GM06990 (cell line): ENCODE data around the gene EXOSC10.

Source experiments
- DNase-seq: peaks from one replicate; pipeline ENCODE4 v3.0.0-alpha.2; 2011; ENCODE audit not compliant: insufficient read length; ENCODE audit errors: extremely low read depth
- H3K27me3 ChIP-seq: replicated peaks from 2 replicates; pipeline ENCODE4 v1.6.0; 2011; ENCODE audit warnings: low read length; ENCODE audit not compliant: control insufficient read depth, insufficient read depth
- H3K36me3 ChIP-seq: 2 replicates; pipeline ENCODE4 v1.5.1; 2011; ENCODE audit warnings: low read length; ENCODE audit not compliant: control insufficient read depth, insufficient read depth
- H3K4me3 ChIP-seq: replicated peaks from 2 replicates; pipeline ENCODE4 v1.5.1; 2011; ENCODE audit warnings: low read depth, mild to moderate bottlenecking, control low read depth, low read length
- CTCF ChIP-seq: IDR thresholded peaks from 2 replicates; pipeline ENCODE4 v1.5.1; 2011; ENCODE audit warnings: low read length, control low read depth, mild to moderate bottlenecking, inconsistent platforms; ENCODE audit not compliant: insufficient read depth, poor library complexity, severe bottlenecking

Gene EXOSC10

GRCh38 chr1:11143401-11143800, 43.7 kb upstream of the EXOSC10 start:
- Histone ChIP-seq H3K27me3 (no peaks in the 10 kb centered on the region), H3K36me3 (peaks cover 29% of the 10 kb centered on the region), H3K4me3 (no peak overlapping the region)
- DNase-seq, result no peak
- TF ChIP-seq CTCF, result no peak

GRCh38 chr1:11142618-11143391, 43.1 kb upstream of the EXOSC10 start:
- Histone ChIP-seq H3K36me3 (peaks cover 29% of the 10 kb centered on the region), H3K4me3 (no peak overlapping the region), H3K27me3 (no peaks in the 10 kb centered on the region)
- DNase-seq, result no peak
- no peak for TF ChIP-seq CTCF

GRCh38 chr1:11138952-11139351, 39.3 kb upstream of the EXOSC10 start:
- peaks cover 17% of the 10 kb centered on the region for H3K36me3 ChIP-seq
- no peak overlapping the region for H3K4me3 ChIP-seq
- DNase-seq, result no peak
- no peaks in the 10 kb centered on the region for H3K27me3 ChIP-seq
- TF ChIP-seq CTCF, result no peak

GRCh38 chr1:11138029-11138428, 38.4 kb upstream of the EXOSC10 start:
- H3K4me3 ChIP-seq, result no peak overlapping the region
- H3K27me3 ChIP-seq, result no peaks in the 10 kb centered on the region
- DNase-seq, result no peak
- H3K36me3 ChIP-seq, result peaks cover 17% of the 10 kb centered on the region
- no peak for TF ChIP-seq CTCF

- DNase-seq, result no peak
- H3K36me3 ChIP-seq, result peaks cover 28% of the 10 kb centered on the region
- TF ChIP-seq CTCF, result no peak
- H3K4me3 ChIP-seq, result no peak overlapping the region
- H3K27me3 ChIP-seq, result no peaks in the 10 kb centered on the region
These were observed 35.2 kb upstream of the EXOSC10 start for GRCh38 chr1:11134898-11135266.
